H9 (cell line): Measurements from ENCODE around the gene LCE3E. TPM values are rescaled to one million over a fixed set of nuclear protein-coding genes. Genes with fewer than 3 reads are reported as not detected.
A peak's percentile ranks its signal among the peaks of the same experiment; 100 is the strongest.

Experiments
- DNase-seq: peaks from one replicate; pipeline ENCODE4 v3.0.0-alpha.2; 2017
- H2AFZ ChIP-seq: one replicate; pipeline ENCODE4 v1.6.1; 2013; ENCODE audit warnings: mild to moderate bottlenecking, low read length, control low read depth, moderate library complexity
- H2AK5ac ChIP-seq: 2 replicates; pipeline ENCODE4 v1.6.1; 2013; ENCODE audit warnings: low read length, control low read depth, mixed read lengths; ENCODE audit not compliant: insufficient read length
- H2BK120ac ChIP-seq: one replicate; pipeline ENCODE4 v1.6.1; 2013; ENCODE audit warnings: low read depth, mild to moderate bottlenecking, low read length, control low read depth, inconsistent platforms; ENCODE audit not compliant: poor library complexity, severe bottlenecking
- H2BK12ac ChIP-seq: 2 replicates; pipeline ENCODE4 v1.6.1; 2013; ENCODE audit warnings: low read length, control low read depth, mixed read lengths, low read depth; ENCODE audit not compliant: insufficient read length
- H2BK15ac ChIP-seq: 2 replicates; pipeline ENCODE4 v1.6.1; 2013; ENCODE audit warnings: low read depth, low read length, control low read depth
- H2BK20ac ChIP-seq: one replicate; pipeline ENCODE4 v1.6.1; 2013; ENCODE audit warnings: low read depth, mild to moderate bottlenecking, low read length, control low read depth, inconsistent platforms; ENCODE audit not compliant: poor library complexity, severe bottlenecking
- H2BK5ac ChIP-seq: 2 replicates; pipeline ENCODE4 v1.6.1; 2013; ENCODE audit warnings: low read length, control low read depth, mixed read lengths; ENCODE audit not compliant: insufficient read length
- H3K14ac ChIP-seq: 2 replicates; pipeline ENCODE4 v1.6.1; 2013; ENCODE audit warnings: low read length, control low read depth; ENCODE audit not compliant: insufficient read depth
- H3K18ac ChIP-seq: 2 replicates; pipeline ENCODE4 v1.6.1; 2013; ENCODE audit warnings: low read depth, mild to moderate bottlenecking, mixed read lengths, low read length, control low read depth; ENCODE audit not compliant: insufficient read length
- H3K23ac ChIP-seq: 2 replicates; pipeline ENCODE4 v1.6.1; 2013; ENCODE audit warnings: low read length, control low read depth, mixed read lengths, low read depth; ENCODE audit not compliant: insufficient read length
- H3K23me2 ChIP-seq: 2 replicates; pipeline ENCODE4 v1.6.1; 2013; ENCODE audit warnings: low read depth, mild to moderate bottlenecking, mixed read lengths, low read length, control low read depth; ENCODE audit not compliant: insufficient read length, poor library complexity, severe bottlenecking
- H3K27ac ChIP-seq: 2 replicates; pipeline ENCODE4 v1.5.1; 2013; ENCODE audit warnings: low read length, control low read depth, mixed read lengths, low read depth; ENCODE audit not compliant: insufficient read length
- H3K27me3 ChIP-seq: 2 replicates; pipeline ENCODE4 v1.6.1; 2013; ENCODE audit warnings: low read length, control low read depth, inconsistent platforms; ENCODE audit not compliant: insufficient read depth
- H3K4ac ChIP-seq: 2 replicates; pipeline ENCODE4 v1.6.1; 2013; ENCODE audit warnings: low read depth, mild to moderate bottlenecking, control low read depth, inconsistent platforms, low read length, moderate library complexity
- H3K4me1 ChIP-seq: 2 replicates; pipeline ENCODE4 v1.6.1; 2013; ENCODE audit warnings: low read length, control low read depth, inconsistent platforms; ENCODE audit not compliant: insufficient read depth
- H3K4me2 ChIP-seq: 2 replicates; pipeline ENCODE4 v1.6.1; 2013; ENCODE audit warnings: low read length, control low read depth, mixed read lengths; ENCODE audit not compliant: insufficient read length, insufficient read depth
- H3K56ac ChIP-seq: 2 replicates; pipeline ENCODE4 v1.6.1; 2013; ENCODE audit warnings: low read depth, mild to moderate bottlenecking, mixed read lengths, low read length, control low read depth; ENCODE audit not compliant: insufficient read length
- H3K79me1 ChIP-seq: 2 replicates; pipeline ENCODE4 v1.6.1; 2013; ENCODE audit warnings: low read depth, mild to moderate bottlenecking, moderate library complexity, low read length, control low read depth, inconsistent platforms; ENCODE audit not compliant: insufficient read depth, poor library complexity, severe bottlenecking
- H3K79me2 ChIP-seq: 2 replicates; pipeline ENCODE4 v1.6.1; 2013; ENCODE audit warnings: low read length, control low read depth, inconsistent platforms; ENCODE audit not compliant: insufficient read depth
- H3K9ac ChIP-seq: 2 replicates; pipeline ENCODE4 v1.6.1; 2013; ENCODE audit warnings: low read length, control low read depth, mixed read lengths; ENCODE audit not compliant: insufficient read length; ENCODE audit errors: extremely low read depth
- H3K9me3 ChIP-seq: one replicate; pipeline ENCODE4 v1.6.1; 2013; ENCODE audit warnings: low read depth, low read length, inconsistent platforms; ENCODE audit not compliant: control insufficient read depth
- H3T11ph ChIP-seq: one replicate; pipeline ENCODE4 v1.6.1; 2013; ENCODE audit warnings: mild to moderate bottlenecking, low read length, control low read depth, inconsistent platforms
- H4K20me1 ChIP-seq: one replicate; pipeline ENCODE4 v1.6.1; 2013; ENCODE audit not compliant: control insufficient read depth, insufficient read length, insufficient read depth
- H4K5ac ChIP-seq: 2 replicates; pipeline ENCODE4 v1.6.1; 2013; ENCODE audit warnings: low read depth, mild to moderate bottlenecking, mixed read lengths, low read length, control low read depth; ENCODE audit not compliant: insufficient read length
- H4K8ac ChIP-seq: replicated peaks from 2 replicates; pipeline ENCODE4 v1.6.1; 2013; ENCODE audit warnings: low read length, control low read depth, mixed read lengths, low read depth; ENCODE audit not compliant: insufficient read length
- H4K91ac ChIP-seq: 2 replicates; pipeline ENCODE4 v1.6.1; 2013; ENCODE audit warnings: low read depth, mild to moderate bottlenecking, moderate library complexity, mixed read lengths, low read length, control low read depth; ENCODE audit not compliant: insufficient read length
- H3K27ac Mint-ChIP-seq, 3 experiments: 2 replicates in 2 of 3; 3 replicates in 1 of 3; pipeline ENCODE4 v1.8.0; 2020 to 2021; ENCODE audit warnings: mixed read lengths in 3 of 3, mild to moderate bottlenecking in 1 of 3, moderate library complexity in 1 of 3
- H3K27me3 Mint-ChIP-seq: 2 replicates; pipeline ENCODE4 v1.8.0; 2021; ENCODE audit warnings: low read depth, mild to moderate bottlenecking, moderate library complexity, mixed read lengths
- H3K36me3 Mint-ChIP-seq, 3 experiments: 2 replicates in 2 of 3; 3 replicates in 1 of 3; pipeline ENCODE4 v1.8.0; 2020 to 2021; ENCODE audit warnings: low read depth in 3 of 3, mixed read lengths in 3 of 3; ENCODE audit not compliant: insufficient read depth in 1 of 3
- H3K4me1 Mint-ChIP-seq, 2 experiments: 2 replicates each; pipeline ENCODE4 v1.8.0; 2020; ENCODE audit warnings: mixed read lengths in 2 of 2
- H3K4me3 Mint-ChIP-seq, 2 experiments: 2 replicates in 1 of 2; 3 replicates in 1 of 2; pipeline ENCODE4 v1.8.0; 2020 to 2021; ENCODE audit warnings: mild to moderate bottlenecking in 2 of 2, mixed read lengths in 2 of 2, moderate library complexity in 1 of 2
- H3K9me3 Mint-ChIP-seq, 2 experiments: 2 replicates in 1 of 2; 3 replicates in 1 of 2; pipeline ENCODE4 v1.8.0; 2020; ENCODE audit warnings: mild to moderate bottlenecking in 2 of 2, mixed read lengths in 2 of 2, moderate library complexity in 1 of 2
- WGBS: extraction: QIAGEN DNeasy Blood & Tissue Kit; methylation state at CpG from one replicate; pipeline ENCODE4 v1.1.7; 2013; ENCODE audit warnings: missing lambda C conversion rate, low lambda C conversion rate, mixed read lengths; ENCODE audit not compliant: insufficient read length; ENCODE audit errors: extremely low coverage; 5-methylcytosine and 5-hydroxymethylcytosine counted together
- total RNA-seq: library from RNA; stranded (reverse); gene quantifications from 2 replicates; pipeline ENCODE4 v1.2.1, GENCODE V29; 2021
- TF ChIP-seq, protein P1 (sequence below): fragments of 200-600 bp; sonication (generic); conservative IDR thresholded peaks from 3 replicates; pipeline ENCODE4 v1.8.0; 2021; ENCODE audit warnings: antibody characterized with exemption, mild to moderate bottlenecking

The LCE3E gene
- total RNA-seq, 1 experiment from 2014 or later, result not detected

DNA sequence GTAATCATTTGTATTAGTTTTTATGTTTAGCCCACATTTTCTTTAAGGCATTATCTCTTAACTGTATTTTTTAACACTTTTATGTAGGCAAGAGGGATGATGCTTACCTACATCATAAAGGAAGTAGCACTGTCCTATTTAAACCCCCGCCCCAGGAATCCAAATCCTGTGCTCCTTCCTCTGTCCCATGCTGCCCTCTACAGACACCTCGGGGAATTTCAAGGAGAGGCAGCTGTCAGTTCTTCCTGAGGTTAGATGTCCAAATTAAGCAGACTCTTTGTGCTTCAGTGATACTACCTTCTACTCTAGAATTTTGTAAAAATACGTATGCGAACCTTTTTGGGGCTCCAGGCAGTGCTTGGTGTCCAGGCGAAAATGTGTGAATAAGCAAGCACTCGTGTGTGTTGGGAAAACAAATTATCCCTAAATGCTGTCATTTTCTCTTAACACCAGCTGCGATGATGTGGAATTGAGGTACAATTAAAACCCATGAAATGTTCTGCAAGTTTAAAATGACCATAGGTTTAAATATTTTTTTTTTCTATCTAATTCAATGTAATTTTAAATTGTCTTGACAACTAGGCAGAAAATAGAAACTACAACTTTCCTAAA lies 33.1 kb downstream of the LCE3E start:
- Histone ChIP-seq H2BK20ac (no peak overlapping the region), H3K23me2 (no peaks in the 10 kb centered on the region), H4K20me1 (no peaks in the 10 kb centered on the region), H3K79me1 (no peaks in the 10 kb centered on the region), H3K4me2 (no peak overlapping the region), H2BK12ac (no peak overlapping the region), H4K5ac (no peak overlapping the region), H3K9ac (no peak overlapping the region), H3K4me1 (no peaks in the 10 kb centered on the region), H3K27me3 (no peaks in the 10 kb centered on the region), H2BK15ac (no peak overlapping the region), H2AK5ac (no peak overlapping the region), H3K14ac (no peak overlapping the region), H3K9me3 (peaks cover 75% of the 10 kb centered on the region), H3K4ac (no peak overlapping the region), H3K23ac (no peak overlapping the region), H4K91ac (no peak overlapping the region), H3K18ac (no peak overlapping the region), H3K79me2 (no peaks in the 10 kb centered on the region), H2BK120ac (no peak overlapping the region), H2AFZ (no peak overlapping the region), H3K27ac (no peak overlapping the region), H4K8ac (no peak overlapping the region), H3K56ac (no peak overlapping the region), H2BK5ac (no peak overlapping the region), H3T11ph (no peak overlapping the region)
- Mint-ChIP-seq H3K4me1 (no peaks in the 10 kb centered on the region), H3K27me3 (peaks cover 2% of the 10 kb centered on the region; the same call in 1 of the 2 replicates), H3K36me3 (peaks cover 15 to 48% (median 17%) of the 10 kb centered on the region in 3 experiments), H3K9me3 (peaks cover 94 to 95% of the 10 kb centered on the region in 2 experiments), H3K4me3 (no peak overlapping the region), H3K27ac (no peak overlapping the region)
- no CpG with 5 or more reads among the region's 7 CpGs for WGBS
- no peak for DNase-seq
- TF ChIP-seq, protein P1, sequence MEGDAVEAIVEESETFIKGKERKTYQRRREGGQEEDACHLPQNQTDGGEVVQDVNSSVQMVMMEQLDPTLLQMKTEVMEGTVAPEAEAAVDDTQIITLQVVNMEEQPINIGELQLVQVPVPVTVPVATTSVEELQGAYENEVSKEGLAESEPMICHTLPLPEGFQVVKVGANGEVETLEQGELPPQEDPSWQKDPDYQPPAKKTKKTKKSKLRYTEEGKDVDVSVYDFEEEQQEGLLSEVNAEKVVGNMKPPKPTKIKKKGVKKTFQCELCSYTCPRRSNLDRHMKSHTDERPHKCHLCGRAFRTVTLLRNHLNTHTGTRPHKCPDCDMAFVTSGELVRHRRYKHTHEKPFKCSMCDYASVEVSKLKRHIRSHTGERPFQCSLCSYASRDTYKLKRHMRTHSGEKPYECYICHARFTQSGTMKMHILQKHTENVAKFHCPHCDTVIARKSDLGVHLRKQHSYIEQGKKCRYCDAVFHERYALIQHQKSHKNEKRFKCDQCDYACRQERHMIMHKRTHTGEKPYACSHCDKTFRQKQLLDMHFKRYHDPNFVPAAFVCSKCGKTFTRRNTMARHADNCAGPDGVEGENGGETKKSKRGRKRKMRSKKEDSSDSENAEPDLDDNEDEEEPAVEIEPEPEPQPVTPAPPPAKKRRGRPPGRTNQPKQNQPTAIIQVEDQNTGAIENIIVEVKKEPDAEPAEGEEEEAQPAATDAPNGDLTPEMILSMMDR, result peak; percentile 40; the same call in 2 of the 3 replicates
